GM13977 (cell line): ENCODE measurements around the gene AQP5.

Experiments
- DNase-seq: peaks from one replicate; pipeline ENCODE4 v3.0.0; 2012; ENCODE audit warnings: low spot score
- in situ Hi-C: fragments of 300-500 bp; cut with MboI; formaldehyde crosslinking; loops from one replicate; pipeline ENCODE4 v1.12.0; 2022; ENCODE audit warnings: low sequenced_read_pairs, low pct_unique_long_range_greater_than_20kb, mixed read lengths, inconsistent platforms; ENCODE audit not compliant: unreplicated experiment
- TF ChIP-seq, protein P1 (sequence below): IDR thresholded peaks from 2 replicates; pipeline ENCODE4 v1.5.1; 2012; ENCODE audit warnings: mild to moderate bottlenecking, control low read depth; ENCODE audit not compliant: insufficient read depth; ENCODE audit errors: extremely low read depth, missing control alignments

AQP5 gene

GRCh38 chr12:49976557-49976956 is 14.9 kb downstream of the AQP5 start:
- DNase-seq, result peak; percentile 3
- in situ Hi-C loops, result no loop called here
- TF ChIP-seq, protein P1, sequence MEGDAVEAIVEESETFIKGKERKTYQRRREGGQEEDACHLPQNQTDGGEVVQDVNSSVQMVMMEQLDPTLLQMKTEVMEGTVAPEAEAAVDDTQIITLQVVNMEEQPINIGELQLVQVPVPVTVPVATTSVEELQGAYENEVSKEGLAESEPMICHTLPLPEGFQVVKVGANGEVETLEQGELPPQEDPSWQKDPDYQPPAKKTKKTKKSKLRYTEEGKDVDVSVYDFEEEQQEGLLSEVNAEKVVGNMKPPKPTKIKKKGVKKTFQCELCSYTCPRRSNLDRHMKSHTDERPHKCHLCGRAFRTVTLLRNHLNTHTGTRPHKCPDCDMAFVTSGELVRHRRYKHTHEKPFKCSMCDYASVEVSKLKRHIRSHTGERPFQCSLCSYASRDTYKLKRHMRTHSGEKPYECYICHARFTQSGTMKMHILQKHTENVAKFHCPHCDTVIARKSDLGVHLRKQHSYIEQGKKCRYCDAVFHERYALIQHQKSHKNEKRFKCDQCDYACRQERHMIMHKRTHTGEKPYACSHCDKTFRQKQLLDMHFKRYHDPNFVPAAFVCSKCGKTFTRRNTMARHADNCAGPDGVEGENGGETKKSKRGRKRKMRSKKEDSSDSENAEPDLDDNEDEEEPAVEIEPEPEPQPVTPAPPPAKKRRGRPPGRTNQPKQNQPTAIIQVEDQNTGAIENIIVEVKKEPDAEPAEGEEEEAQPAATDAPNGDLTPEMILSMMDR, result no peak

GRCh38 chr12:49978125-49978524 is 16.5 kb downstream of the AQP5 start:
- in situ Hi-C loops, result no loop called here
- DNase-seq, result no peak
- TF ChIP-seq, protein P1, result no peak

- TF ChIP-seq, protein P1, result no peak
- in situ Hi-C loops, result no loop called here
- no peak for DNase-seq
These were observed 17.4 kb downstream of the AQP5 start for GRCh38 chr12:49979016-49979586.

DNA sequence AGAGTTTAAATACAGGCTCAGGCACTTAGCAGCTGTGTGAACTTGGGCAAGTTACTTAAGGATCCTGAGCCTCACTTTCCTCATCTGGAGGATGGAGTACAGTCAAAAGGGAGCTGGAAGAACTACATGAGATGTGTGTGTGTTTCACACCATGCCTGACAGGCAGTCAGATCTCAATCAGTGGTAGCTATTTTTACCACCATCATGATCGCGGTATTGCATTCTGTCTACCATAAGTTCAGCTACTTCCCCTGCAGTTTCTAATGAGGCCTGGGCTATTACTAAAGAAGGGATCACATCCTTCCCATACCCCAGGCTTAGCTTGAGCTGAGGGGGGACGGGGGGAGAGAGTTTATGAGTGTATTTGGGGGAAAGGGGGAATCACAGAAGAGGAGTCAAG is 18.1 kb downstream of the AQP5 start:
- DNase-seq, result peak; percentile 2
- in situ Hi-C loops, result no loop called here
- TF ChIP-seq, protein P1, result no peak

GRCh38 chr12:49980501-49981349 is 19.1 kb downstream of the AQP5 start:
- DNase-seq, result no peak
- in situ Hi-C loops, result no loop called here

GRCh38 chr12:49982246-49983087 is 20.8 kb downstream of the AQP5 start:
- DNase-seq, result no peak
- in situ Hi-C loops, result no loop called here
- TF ChIP-seq, protein P1, result no peak

More at GRCh38 chr12:49980501-49981349, 19.1 kb downstream of the AQP5 start:
- TF ChIP-seq, protein P1, result no peak
